ENCODE data around the gene SYNGR2.

- TF ChIP-seq POLR2A (IDR thresholded peaks at IDR 0.05; ENCODE audit: low read length): peak; percentile 27
- TF ChIP-seq GATA1 (IDR thresholded peaks at IDR 0.05; ENCODE audit: low read depth, low read length): no peak
These were observed 8.2 kb downstream of the SYNGR2 start for GRCh38 chr17:78176548-78177025.
